Esophagus muscularis mucosa (tissue), 4 donors: Measurements from ENCODE around the gene CNTN5. TPM values are rescaled to one million over a fixed set of nuclear protein-coding genes. Genes with fewer than 3 reads are reported as not detected.

Experiments used
- DNase-seq: peaks from one replicate; pipeline ENCODE4 v3.0.0-alpha.2; 2017; ENCODE audit errors: extremely low spot score
- H3K27ac ChIP-seq, 4 donors: fragments of 200-600 bp; sonication (generic); replicated peaks in 1 of 4; 1 replicate in 3 of 4; 2 replicates in 1 of 4; pipeline ENCODE4 v1.5.1; 2016 to 2019; ENCODE audit warnings: mild to moderate bottlenecking in 1 of 4
- H3K27me3 ChIP-seq, 4 donors: fragments of 200-600 bp; sonication (generic); one replicate each; pipeline versions ENCODE4 v1.5.1 to v1.6.0; 2016 to 2019
- H3K36me3 ChIP-seq, 4 donors: fragments of 200-600 bp; sonication (generic); one replicate each; pipeline ENCODE4 v1.5.1; 2016 to 2019
- H3K4me1 ChIP-seq, 4 donors: fragments of 200-600 bp; sonication (generic); one replicate each; pipeline ENCODE4 v1.5.1; 2016 to 2019
- H3K4me3 ChIP-seq, 4 donors: fragments of 200-600 bp; sonication (generic); 1 replicate in 2 of 4; 2 replicates in 2 of 4; pipeline ENCODE4 v1.5.1; 2016 to 2019; ENCODE audit warnings: mild to moderate bottlenecking in 4 of 4, moderate library complexity in 1 of 4
- H3K9me3 ChIP-seq, 4 donors: fragments of 200-600 bp; sonication (generic); 1 replicate in 3 of 4; 2 replicates in 1 of 4; pipeline ENCODE4 v1.5.1; 2016 to 2019
- CTCF ChIP-seq, 3 experiments: fragments of 200-600 bp in 2 of 3; fragments of 450-650 bp in 1 of 3; sonication (generic) in 2 of 3; IDR thresholded peaks; one replicate each; pipeline ENCODE4 v1.5.1; 2017 to 2019; ENCODE audit warnings: antibody characterized with exemption in 3 of 3, mild to moderate bottlenecking in 2 of 3, moderate library complexity in 1 of 3
- EP300 ChIP-seq: sonication (generic); formaldehyde crosslinking; IDR thresholded peaks from one replicate; pipeline ENCODE4 v1.6.1; 2017; ENCODE audit warnings: antibody characterized with exemption
- POLR2A ChIP-seq: fragments of 450-650 bp; IDR thresholded peaks from one replicate; pipeline ENCODE4 v1.6.1; 2017; ENCODE audit warnings: antibody characterized with exemption, moderate library complexity, mild to moderate bottlenecking, low read depth
- POLR2AphosphoS5 ChIP-seq, 2 donors: sonication (generic); formaldehyde crosslinking; IDR thresholded peaks; one replicate each; pipeline ENCODE4 v1.6.1; 2017; ENCODE audit warnings: antibody characterized with exemption in 2 of 2
- WGBS: methylation state at CpG from one replicate; pipeline ENCODE4 v1.1.5; 2018; 5-methylcytosine and 5-hydroxymethylcytosine counted together
- intact Hi-C: fragments of 100-400 bp; cut with DNase I; formaldehyde crosslinking; loops from one replicate; pipeline ENCODE4 v1.15.1; 2023
- total RNA-seq, 4 donors: library from RNA; depleted of rRNA; stranded (reverse); fragments of >200 nt; gene quantifications; one replicate each; pipeline versions ENCODE4 v1.1.0 to v1.2.1, GENCODE V29; 2016

CNTN5 gene
- total RNA-seq, 4 donors from 2014 or later, result 0.06 TPM; not detected in 3

GRCh38 chr11:100068116-100068515 lies 1047.4 kb downstream of the CNTN5 start:
- TF ChIP-seq POLR2AphosphoS5 (IDR thresholded peaks at IDR 0.05), result no peak
- TF ChIP-seq EP300, result no peak
- TF ChIP-seq POLR2A, result no peak
- TF ChIP-seq CTCF (IDR thresholded peaks at IDR 0.05), result no peak
- H3K27ac ChIP-seq, result no peak overlapping the region
- intact Hi-C loops, result no loop called here
- H3K27me3 ChIP-seq, result no peaks in the 10 kb centered on the region
- WGBS, result 40% methylated on average over 4 of the region's 4 CpGs
- DNase-seq, result no peak
- no peaks in the 10 kb centered on the region for H3K9me3 ChIP-seq
- H3K36me3 ChIP-seq, result no peaks in the 10 kb centered on the region
- H3K4me3 ChIP-seq, result no peak overlapping the region
- H3K4me1 ChIP-seq, result peaks cover 0 to 15% (median 13%) of the 10 kb centered on the region in 4 donors

- intact Hi-C loops, result no loop called here
- Histone ChIP-seq H3K36me3 (no peaks in the 10 kb centered on the region), H3K4me3 (no peak overlapping the region), H3K27ac (no peak overlapping the region), H3K27me3 (no peaks in the 10 kb centered on the region), H3K9me3 (no peaks in the 10 kb centered on the region), H3K4me1 (peaks cover 0 to 13% (median 5%) of the 10 kb centered on the region in 4 donors)
- DNase-seq, result no peak
- no peak for TF ChIP-seq CTCF (IDR thresholded peaks at IDR 0.05)
- no peak for TF ChIP-seq POLR2AphosphoS5 (IDR thresholded peaks at IDR 0.05)
- TF ChIP-seq EP300, result no peak
- TF ChIP-seq POLR2A, result no peak
These were observed 1051.4 kb downstream of the CNTN5 start for GRCh38 chr11:100072131-100072530.

- H3K4me1 ChIP-seq, result no peaks in the 10 kb centered on the region
- WGBS, result 74% methylated on average over 2 of the region's 2 CpGs
- no peaks in the 10 kb centered on the region for H3K27me3 ChIP-seq
- DNase-seq, result no peak
- TF ChIP-seq CTCF (IDR thresholded peaks at IDR 0.05) (no peak), POLR2A (no peak), EP300 (no peak), POLR2AphosphoS5 (IDR thresholded peaks at IDR 0.05) (no peak)
- no peaks in the 10 kb centered on the region for H3K36me3 ChIP-seq
- no peaks in the 10 kb centered on the region for H3K9me3 ChIP-seq
- no peak overlapping the region for H3K4me3 ChIP-seq
- intact Hi-C loops, result no loop called here
- H3K27ac ChIP-seq, result no peak overlapping the region
These were observed 1059.6 kb downstream of the CNTN5 start for GRCh38 chr11:100080381-100080780.

- no peak for TF ChIP-seq CTCF (IDR thresholded peaks at IDR 0.05)
- no peak for TF ChIP-seq EP300
- no peak for TF ChIP-seq POLR2A
- no peak for TF ChIP-seq POLR2AphosphoS5 (IDR thresholded peaks at IDR 0.05)
These were observed 1060.1 kb downstream of the CNTN5 start for GRCh38 chr11:100080821-100081220.

GRCh38 chr11:100093698-100094097 lies 1072.9 kb downstream of the CNTN5 start:
- intact Hi-C loops, result no loop called here
- Histone ChIP-seq H3K27me3 (no peaks in the 10 kb centered on the region), H3K27ac (no peak overlapping the region), H3K4me3 (no peak overlapping the region), H3K4me1 (peaks cover 0 to 2% (median 0%) of the 10 kb centered on the region in 4 donors), H3K36me3 (no peaks in the 10 kb centered on the region), H3K9me3 (no peaks in the 10 kb centered on the region)
- 90% methylated on average over 2 of the region's 2 CpGs for WGBS
- no peak for DNase-seq
- TF ChIP-seq POLR2A (no peak), CTCF (IDR thresholded peaks at IDR 0.05) (no peak), POLR2AphosphoS5 (IDR thresholded peaks at IDR 0.05) (no peak), EP300 (no peak)

More at GRCh38 chr11:100080821-100081220, 1060.1 kb downstream of the CNTN5 start:
- intact Hi-C loops, result no loop called here
- no peak for DNase-seq
- no peak overlapping the region for H3K4me3 ChIP-seq
- no peaks in the 10 kb centered on the region for H3K9me3 ChIP-seq
- no peaks in the 10 kb centered on the region for H3K36me3 ChIP-seq
- no peaks in the 10 kb centered on the region for H3K4me1 ChIP-seq
- H3K27ac ChIP-seq, result no peak overlapping the region
- no peaks in the 10 kb centered on the region for H3K27me3 ChIP-seq
